T-helper 2 cell treated with Interferon-gamma antibody and Interleukin-4, amounts not matched to agents 100 ng/mL and 5 ng/mL, for 36 hours (primary cell): ENCODE results near the gene SP7. TPM values are rescaled to one million over a fixed set of nuclear protein-coding genes. Genes with fewer than 3 reads are reported as not detected.
"Not testable (repeated sequence)": the region's sequence is repeated elsewhere in the genome, so short reads cannot be mapped to it uniquely, and the experiment has no call there.

Source experiments
- intact Hi-C: fragments of 100-400 bp; cut with micrococcal nuclease; formaldehyde crosslinking; loops from one replicate; pipeline ENCODE4 v1.15.1; 2023
- total RNA-seq: library from RNA; stranded (reverse); gene quantifications from 2 replicates; pipeline ENCODE4 v1.2.3, GENCODE V29; 2022

The SP7 gene
- total RNA-seq, 1 donor from 2014 or later = not detected

DNA sequence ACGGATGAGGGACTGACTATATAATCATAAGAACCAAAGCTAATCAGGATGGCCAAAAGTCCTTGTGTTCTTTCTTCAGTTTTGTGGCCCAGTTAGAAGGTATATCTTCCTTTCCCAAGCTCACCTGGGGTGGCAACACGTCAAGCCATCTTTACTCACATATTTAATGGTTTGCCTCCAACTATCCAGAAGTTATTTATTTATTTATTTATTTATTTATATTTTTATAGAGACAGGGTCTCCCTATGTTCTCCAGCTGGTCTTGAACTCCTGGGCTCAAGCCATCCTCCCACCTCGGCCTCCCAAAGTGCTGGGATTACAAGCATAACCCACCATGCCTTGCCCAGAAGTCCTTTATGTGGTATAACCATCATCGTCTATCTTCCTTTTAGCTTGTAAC, 11.8 kb upstream of the SP7 start:
- intact Hi-C loops = no loop called here

DNA sequence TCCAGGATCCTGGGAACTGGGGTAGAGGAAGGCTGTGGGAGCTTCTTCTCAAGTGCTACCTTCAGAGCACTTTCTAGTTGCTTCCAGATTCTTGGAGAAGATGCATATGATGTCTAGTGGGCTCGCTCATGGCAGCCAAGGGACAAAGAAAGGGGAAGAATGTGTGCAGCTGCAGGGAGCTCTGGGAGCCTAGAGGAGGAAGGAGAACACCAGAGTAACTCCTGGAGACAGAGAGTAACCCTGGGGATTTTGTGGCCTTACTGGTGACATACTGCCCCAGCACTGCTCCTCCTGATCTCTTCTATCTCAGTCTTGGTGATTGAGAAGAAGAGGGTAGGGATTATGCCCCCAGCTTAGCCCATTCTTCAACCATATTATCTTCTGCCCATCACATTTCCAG, 10.3 kb upstream of the SP7 start:
- intact Hi-C loops = no loop called here

DNA sequence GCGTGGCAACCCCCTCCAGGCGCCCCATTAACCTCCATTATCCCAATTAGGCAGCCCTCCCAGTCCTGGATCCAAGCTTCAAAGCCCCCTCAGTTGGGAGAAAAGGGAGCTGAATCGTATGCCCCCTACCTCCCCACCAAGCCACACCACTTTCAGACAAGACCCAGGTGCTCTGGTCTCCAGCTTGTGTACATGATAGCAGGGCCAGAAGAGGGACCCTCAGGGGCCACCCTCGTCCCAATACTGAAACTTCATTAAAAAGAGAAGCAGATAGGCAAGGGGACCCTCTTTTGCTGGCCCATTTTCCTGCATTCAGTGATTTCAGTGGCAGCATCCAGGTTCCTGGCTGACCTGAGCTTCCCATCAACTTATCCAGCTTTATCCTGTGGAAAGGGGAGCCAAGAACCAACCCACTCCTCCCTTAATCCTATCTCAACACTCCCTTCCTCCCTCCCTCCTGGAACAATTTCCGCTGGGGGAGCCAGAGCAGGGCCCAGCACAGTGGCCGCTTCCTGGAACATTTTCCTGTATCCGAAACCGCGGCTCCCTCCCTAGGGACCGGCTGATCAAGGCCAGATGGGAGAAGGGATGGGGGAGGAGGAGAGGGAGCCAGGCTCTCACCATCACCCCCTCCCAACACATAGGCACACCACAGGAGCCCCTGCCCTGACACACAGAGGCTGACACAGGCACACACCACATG, 9.5 kb upstream of the SP7 start:
- intact Hi-C loops = loop anchor here (1.0 kb wide), 2 partner anchors 21 to 186 kb away; no protein-coding TSS in a partner anchor

DNA sequence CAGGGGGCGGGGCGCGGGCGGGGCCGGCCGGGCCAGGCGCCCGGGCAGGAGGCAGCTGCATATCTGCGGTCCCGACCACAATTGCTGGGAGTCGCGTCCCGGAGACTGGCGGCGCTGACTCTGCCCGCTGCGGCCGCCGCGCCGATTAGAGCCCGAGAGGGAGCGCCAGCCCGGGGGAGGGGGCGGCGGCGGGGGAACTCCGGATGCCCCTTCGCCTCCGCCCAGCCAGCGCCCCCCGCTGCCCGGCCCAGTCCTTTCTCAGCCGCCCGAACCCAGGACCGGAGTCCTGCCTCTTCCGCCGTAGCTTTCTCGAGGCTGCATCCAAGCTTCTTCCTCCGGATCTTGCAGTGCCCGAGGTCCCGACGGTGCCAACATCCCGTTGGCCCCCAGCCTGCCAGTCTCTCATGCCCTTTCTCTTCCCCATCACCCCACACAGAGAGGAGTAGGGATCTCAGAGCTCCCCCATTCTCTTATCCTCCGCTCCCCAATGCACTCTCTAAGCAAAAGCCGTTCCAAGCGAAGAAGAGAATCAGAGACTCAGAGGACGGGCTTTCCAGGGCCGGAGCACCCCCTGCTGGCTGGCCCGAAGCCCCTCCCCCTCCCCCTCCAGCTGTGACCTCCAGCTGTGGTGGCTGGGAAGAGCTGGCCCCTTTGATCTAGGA, 8.8 kb upstream of the SP7 start:
- intact Hi-C loops = loop anchor here (1.0 kb wide), 3 partner anchors 21 to 186 kb away; partner anchors contain the start of gene PFDN5

DNA sequence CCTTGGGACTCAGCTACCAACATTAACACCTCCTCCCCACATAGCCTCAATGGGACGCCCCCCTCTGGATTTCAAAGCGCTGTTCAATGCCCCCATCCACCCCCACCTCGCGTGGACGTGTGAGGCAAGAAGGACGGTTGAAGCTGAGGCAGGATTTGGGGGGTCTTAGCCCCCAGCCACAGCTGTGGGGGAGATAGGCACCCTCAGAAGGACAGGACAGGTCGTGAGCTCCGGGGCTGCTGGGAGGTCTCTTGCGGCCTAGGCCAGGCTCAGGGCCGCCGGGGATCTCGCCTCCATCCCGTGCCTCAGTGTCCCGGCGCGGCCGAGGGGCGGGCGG, 8.3 kb upstream of the SP7 start:
- intact Hi-C loops = loop anchor here (1.0 kb wide), 1 partner anchor 49 kb away; the partner anchor contains the start of gene PFDN5

DNA sequence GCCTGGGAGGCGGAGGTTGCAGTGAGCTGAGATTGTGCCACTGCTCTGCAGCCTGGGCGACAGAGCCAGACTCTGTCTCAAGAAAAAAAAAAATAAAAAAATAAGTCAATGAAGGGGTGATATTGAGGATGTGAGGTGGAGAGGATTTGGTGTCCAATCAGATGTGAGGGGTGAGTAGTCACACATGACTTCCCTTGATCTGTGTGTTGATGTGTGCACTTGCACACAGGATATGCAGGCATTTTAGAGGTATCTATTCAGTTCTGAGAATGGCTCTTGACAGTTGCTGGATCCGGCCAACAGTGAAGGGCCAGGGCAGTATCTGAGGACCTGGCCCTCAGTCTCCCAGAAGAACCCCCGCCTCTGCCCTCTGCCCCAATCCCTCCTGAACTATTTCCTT, 7.8 kb upstream of the SP7 start:
- intact Hi-C loops = loop anchor here (1.0 kb wide), 1 partner anchor 49 kb away; the partner anchor contains the start of gene PFDN5

DNA sequence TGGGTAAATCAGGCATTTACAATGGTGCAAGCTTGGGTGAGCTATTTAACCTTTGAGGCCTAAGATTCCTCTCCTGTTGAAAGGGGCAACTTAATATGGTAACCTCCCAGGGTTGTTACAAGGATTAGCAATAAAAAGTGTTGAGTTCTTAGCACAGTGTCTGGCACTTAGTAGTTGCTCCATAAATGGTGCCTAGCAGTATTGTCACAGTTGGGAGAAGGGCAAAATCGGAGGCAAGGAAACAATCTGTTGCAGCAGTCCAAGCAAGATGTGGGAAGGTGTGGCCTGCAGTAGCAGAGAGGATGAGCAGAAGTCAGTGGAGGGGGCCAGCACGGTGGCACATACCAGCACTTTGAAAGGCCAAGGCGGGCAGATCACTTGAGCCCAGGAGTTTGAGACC, 7.3 kb upstream of the SP7 start:
- intact Hi-C loops = no loop called here

DNA sequence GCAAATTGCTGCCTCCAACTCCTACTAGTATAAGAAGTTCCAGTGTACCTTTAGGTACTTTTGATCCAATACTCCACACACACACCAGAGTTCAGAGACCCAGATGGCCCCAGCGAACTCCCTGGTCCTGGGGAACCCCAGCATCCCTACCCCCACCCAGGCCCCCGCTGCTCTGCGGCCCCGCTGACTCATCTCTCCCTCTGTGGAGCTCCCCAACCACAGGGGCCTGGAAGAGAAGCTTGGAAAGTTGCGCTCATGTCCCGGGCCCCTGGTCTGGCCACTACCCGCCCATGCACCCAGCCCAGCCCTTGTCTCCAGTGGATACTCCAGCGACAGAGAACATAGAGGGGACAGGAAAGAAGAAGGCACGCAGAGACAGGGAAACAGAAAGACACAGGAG, 4.2 kb upstream of the SP7 start:
- intact Hi-C loops = no loop called here

DNA sequence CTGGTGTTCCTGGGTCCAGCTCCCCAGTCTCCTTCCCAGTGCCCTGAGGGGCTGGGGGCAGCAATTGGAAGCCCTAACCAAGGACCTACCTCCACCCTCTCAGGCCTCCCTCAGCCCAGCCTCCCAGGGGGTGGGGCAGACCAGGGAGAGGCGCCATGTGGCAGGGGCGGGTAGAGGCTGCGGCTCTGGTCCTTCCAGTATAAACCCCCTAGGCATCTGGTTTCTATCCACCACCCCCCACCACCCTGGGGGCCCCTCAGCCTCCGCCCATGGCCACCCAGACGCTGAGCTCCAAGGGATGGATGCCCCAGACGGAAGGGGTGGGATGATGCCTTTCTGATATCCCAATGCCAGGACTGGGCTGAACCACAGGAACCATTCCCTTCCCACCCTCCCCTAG, 2.8 kb upstream of the SP7 start:
- intact Hi-C loops = no loop called here

- intact Hi-C loops = no loop called here
Observed at GRCh38 chr12:53338017-53338416, 1.9 kb upstream of the SP7 start.

DNA sequence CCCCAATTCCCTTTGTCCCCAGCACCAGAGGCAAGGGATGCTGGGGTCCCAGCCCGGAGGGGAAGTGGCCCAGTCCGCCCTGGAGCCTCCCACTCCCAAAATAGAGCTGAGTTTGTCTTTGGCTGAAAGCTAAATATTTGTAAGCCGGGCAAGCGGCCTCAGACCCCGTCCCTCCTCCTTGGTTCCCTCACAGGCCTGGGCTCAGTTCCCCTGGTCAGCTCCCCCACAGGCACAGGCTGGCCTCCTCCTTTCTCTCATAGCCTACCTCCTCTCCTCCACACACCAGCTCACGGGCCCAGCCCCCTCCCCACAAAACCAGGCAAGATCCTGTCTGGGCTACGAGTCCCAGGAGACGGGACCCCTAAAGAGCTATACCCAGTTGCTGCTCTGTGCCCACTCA, 1.3 kb downstream of the SP7 start:
- intact Hi-C loops = no loop called here

DNA sequence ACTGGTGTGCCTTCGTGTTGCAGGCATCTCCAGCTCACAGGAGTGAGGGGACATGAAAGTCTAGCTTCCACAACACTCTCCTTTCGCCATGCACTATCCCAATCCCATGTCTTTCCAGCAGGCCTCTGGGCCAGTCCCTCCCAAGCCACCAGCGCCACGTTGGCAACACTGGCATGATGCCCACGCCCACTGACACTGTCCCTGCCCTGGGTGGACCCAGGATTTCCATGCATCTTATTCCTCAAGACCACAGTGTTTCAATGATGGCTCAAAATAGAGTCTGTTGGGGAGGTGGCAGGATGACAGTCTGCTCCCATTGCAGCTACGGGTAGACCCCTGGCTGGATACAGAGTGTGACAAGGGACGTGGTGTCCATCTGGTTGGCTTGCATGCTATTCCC, 2.3 kb downstream of the SP7 start:
- intact Hi-C loops = no loop called here

DNA sequence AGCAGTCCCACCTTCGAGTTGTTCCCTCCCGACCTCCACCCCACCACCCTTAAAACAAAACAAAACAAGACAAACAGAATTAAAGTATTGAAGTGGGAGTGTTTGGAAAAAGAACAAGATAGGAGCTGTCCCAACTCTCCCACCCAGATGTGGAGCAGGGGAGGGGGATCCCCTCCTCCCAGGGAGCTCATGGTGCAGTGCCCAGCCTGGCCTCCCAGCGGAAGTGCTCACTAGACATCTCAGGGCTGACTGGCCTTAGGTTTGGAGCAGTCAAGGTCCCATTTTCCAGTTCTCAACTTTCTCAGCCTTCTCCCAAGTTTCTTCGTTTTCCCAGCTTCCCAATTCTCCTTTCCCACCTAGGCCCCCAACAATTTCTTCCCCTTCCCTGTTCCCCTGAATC, 2.9 kb downstream of the SP7 start:
- intact Hi-C loops = no loop called here

DNA sequence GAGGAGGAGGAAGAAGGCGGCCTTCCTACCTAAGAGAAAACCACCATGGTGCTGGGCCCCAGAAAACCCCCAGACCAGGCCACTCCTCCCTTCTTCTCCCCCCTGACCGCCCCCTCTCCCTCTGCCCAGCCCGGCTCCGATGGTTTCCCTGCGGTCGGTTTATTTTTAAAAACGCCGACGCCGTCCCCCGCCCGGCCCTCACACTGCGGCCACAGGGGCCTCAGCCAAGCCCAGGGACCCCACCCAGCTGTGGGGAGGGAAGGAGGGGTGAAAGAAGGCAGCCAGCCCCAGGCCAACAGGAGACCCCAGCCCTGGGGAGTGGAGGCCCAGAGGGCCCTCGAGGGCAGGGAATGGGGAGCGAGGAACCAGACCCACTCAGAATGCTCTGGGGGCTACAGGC, 3.4 kb downstream of the SP7 start:
- intact Hi-C loops = no loop called here

GRCh38 chr12:53332339-53332738, 3.8 kb downstream of the SP7 start:
- intact Hi-C loops = not testable (repeated sequence)

- intact Hi-C loops = no loop called here
Observed at GRCh38 chr12:53330671-53331070, 5.5 kb downstream of the SP7 start.

DNA sequence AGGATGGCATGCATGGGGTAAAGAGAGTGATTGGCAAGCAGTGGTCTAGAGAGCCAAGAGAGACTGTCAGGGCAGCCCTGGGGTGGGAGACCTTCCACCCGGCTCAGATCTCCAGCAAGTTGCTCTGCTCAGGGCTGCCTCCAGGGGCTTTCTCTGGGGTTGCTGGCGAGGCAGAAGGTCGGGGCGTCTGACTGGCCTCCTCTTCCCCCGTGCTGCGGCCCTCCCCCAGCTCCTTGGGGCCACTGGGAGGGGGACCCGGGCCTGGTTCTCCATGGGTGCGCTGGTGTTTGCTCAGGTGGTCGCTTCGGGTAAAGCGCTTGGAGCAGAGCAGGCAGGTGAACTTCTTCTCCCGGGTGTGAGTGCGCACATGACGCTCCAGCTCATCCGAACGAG, 8.1 kb downstream of the SP7 start:
- intact Hi-C loops = loop anchor here (10.0 kb wide), 1 partner anchor 347 kb away; the partner anchor contains the start of gene ATP5MC2

DNA sequence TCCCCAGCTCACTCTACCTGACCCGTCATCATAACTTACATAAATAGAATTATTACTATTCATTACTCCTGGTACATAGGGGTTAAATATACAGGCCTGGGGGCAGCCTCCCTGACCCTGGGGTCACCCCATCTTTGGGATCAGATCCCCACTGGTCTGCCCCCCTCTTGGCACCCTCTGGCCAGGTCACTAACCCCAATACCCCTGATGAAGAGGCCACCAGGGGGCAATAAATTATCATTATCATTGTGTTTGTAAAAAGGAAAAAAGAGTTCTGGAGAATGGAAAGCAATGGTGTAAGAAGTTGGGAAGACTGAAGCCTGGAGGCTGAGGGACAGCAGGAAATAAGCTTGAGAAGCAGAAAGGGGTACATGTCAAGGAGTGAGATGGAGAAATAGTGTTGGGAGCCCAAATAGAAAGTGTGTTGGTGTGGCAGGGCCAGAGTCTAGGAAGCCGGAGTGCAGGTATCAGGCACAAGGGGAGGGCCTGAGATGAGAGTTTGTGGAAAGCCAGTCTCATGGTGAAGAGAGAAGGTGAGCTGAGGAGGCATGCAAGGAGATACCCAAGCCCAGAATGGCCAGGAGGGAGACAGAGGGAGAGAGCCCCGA, 8.6 kb downstream of the SP7 start:
- intact Hi-C loops = loop anchor here (10.0 kb wide), 1 partner anchor 347 kb away; the partner anchor contains the start of gene ATP5MC2

DNA sequence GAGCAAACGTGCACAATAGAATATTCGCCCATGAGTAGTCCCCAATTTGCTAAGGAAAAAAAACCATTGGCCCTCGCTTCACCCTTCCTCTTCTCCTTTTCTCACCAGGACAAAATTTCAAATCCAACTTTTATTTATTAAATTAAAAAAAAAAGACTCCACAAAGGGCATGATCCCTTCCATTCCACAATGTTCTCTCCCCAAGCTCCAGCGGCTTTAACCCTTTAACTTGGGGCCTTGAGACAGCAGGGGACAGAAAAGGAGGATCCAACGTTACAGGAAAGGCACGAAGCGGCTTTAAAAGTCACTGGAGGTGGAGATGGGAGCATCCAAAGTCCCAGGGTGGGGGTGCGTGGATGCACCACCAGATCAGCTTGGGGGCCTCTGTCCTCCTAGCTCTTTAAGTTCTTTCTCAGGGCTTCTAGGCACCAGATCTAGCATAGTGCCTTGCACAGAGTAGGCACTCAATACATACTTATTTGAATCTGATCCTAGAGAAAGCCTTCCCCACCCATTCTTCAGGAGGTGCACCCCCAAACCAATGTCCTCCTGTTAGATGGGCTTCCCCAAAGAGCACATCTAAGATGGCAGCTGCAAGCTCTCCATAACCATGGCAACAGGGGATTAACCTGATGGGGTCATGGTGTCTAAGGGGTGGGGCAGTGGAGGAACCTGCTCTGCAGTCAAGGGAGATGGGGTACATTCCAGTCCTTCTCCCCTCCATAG, 9.5 kb downstream of the SP7 start:
- intact Hi-C loops = loop anchor here (10.0 kb wide), 1 partner anchor 348 kb away; the partner anchor contains the start of gene ATP5MC2

DNA sequence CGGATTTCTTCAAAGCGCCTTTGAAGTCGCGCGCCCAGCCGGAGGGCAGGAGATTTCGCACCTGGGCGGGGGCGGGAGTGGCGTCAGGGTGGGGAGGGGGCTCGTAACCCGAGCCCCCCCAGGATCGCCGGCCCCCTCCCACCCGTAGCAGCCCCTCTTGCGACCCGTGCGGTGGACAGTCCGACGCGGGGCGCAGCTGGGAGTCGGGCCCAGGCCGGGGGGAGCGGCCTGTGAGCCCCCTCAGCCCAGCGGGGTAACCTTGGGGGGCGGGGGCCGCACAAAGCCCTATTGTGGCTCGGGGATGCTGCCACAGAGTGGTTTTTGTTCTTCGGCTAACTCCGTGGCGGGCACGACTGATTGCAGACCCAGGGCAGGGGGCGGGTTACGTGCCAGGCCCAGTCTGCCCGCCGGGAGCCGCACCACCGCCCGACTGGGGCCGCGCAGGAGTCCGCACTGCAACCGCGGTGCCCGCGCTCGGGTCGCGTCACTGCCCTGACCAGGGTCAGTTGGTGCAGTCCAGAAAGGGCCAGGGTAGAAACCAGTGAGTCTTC, 10.6 kb downstream of the SP7 start:
- intact Hi-C loops = loop anchor here (1.0 to 10.0 kb wide), 3 partner anchors 105 to 349 kb away; partner anchors contain the start of gene ATP5MC2
